OCI-LY3 (cell line): ENCODE data around the gene PDIA5.

Experiments
- EZH2phosphoT487 ChIP-seq: fragments of 200-600 bp; shearing (Covaris generic); IDR thresholded peaks from 2 replicates; pipeline ENCODE4 v1.6.1; 2018; ENCODE audit warnings: antibody characterized with exemption, mixed run types, low read depth
- TF ChIP-seq, protein P1 (sequence below): fragments of 200-600, 300-600 bp; sonication (generic); IDR thresholded peaks from 2 replicates; pipeline ENCODE4 v1.5.1; 2014; ENCODE audit warnings: antibody characterized with exemption, low read length, low read depth

DNA sequence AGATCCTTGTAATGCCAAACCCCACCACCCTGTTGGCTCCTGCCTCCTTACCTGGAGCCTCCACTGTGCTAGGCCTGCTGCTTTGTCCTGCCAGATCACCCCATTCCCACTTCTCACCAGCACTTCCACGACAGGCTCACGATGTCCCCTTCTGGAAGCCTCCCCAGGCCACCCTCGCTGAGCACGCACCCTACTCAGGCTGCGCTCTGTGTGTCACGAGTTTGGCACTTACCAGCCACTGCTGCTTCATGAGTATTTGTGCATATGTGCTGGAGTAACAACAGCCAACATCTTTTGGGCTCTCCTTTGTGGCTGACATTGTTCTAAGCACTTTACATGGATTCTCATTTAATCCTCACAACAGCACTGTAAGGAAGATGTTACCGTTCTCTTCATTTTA is 58.1 kb downstream of the PDIA5 start:
- TF ChIP-seq, protein P1, sequence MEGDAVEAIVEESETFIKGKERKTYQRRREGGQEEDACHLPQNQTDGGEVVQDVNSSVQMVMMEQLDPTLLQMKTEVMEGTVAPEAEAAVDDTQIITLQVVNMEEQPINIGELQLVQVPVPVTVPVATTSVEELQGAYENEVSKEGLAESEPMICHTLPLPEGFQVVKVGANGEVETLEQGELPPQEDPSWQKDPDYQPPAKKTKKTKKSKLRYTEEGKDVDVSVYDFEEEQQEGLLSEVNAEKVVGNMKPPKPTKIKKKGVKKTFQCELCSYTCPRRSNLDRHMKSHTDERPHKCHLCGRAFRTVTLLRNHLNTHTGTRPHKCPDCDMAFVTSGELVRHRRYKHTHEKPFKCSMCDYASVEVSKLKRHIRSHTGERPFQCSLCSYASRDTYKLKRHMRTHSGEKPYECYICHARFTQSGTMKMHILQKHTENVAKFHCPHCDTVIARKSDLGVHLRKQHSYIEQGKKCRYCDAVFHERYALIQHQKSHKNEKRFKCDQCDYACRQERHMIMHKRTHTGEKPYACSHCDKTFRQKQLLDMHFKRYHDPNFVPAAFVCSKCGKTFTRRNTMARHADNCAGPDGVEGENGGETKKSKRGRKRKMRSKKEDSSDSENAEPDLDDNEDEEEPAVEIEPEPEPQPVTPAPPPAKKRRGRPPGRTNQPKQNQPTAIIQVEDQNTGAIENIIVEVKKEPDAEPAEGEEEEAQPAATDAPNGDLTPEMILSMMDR, result no peak
- no peak for TF ChIP-seq EZH2phosphoT487
